HL-60/S4 (cell line): ENCODE data around the gene PRR13.
"Not testable (repeated sequence)": the region's sequence is repeated elsewhere in the genome, so short reads cannot be mapped to it uniquely, and the experiment has no call there.

Experiments
- in situ Hi-C: fragments of 300-500 bp; cut with MboI; formaldehyde crosslinking; loops from 2 replicates; pipeline ENCODE4 v1.14.3; 2022; ENCODE audit warnings: low sequenced_read_pairs

Gene PRR13

GRCh38 chr12:53431187-53431586 lies 10.3 kb upstream of the PRR13 start:
- in situ Hi-C loops, result no loop called here

GRCh38 chr12:53435326-53435725 lies 6.2 kb upstream of the PRR13 start:
- in situ Hi-C loops, result not testable (repeated sequence)

GRCh38 chr12:53439582-53439981 lies 2.0 kb upstream of the PRR13 start:
- in situ Hi-C loops, result not testable (repeated sequence)

DNA sequence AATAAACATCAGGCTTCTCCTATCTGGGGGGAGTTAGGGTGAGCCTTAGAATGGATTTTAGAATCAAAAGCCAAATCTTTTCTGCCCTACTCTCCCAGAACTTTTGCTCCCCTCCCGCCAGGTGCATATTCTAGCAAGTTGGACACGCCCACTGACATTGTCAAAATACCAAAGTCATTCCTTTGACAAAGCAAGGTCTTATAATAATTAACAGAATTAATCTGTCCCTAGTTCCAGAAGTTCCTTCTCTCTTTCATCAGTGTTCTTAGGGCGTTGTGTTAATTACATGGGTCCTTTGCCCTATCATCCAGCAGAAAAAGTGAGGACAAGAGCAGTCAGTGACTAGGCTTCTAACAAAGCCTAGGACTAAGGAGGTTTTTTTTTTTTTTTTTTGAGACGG lies 2.4 kb downstream of the PRR13 start:
- in situ Hi-C loops, result no loop called here

GRCh38 chr12:53444593-53445325 lies 3.2 kb downstream of the PRR13 start:
- in situ Hi-C loops, result not testable (repeated sequence)

GRCh38 chr12:53450936-53451335 lies 9.4 kb downstream of the PRR13 start:
- in situ Hi-C loops, result no loop called here

DNA sequence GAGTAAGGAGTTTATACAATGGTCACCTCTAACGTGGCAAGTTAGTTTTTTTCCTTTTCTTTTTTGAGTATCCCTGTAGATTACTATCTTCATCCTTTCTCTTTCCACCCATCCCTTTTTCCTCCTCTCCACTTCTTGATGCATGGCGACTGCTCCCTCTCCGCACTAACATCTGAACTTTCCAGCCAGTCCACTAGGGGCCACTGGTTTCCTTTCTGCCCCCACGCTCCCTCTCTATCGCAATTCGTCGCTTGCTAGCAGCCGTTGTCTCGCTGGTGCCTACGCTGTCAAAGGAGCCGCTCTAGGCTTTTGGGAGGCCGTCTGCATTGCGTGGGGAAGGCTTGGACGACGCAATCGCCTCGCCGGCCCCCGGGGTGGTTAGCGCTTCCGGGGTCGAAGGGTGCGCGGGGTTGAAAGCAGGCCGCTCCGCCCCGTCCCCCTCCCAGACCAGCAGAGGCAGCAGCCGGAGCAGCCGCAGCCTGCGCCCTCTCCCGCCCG lies 10.2 kb downstream of the PRR13 start, which contains the start of gene PCBP2:
Gene PCBP2 (plus strand): TSS at position 442 of the 498 bp plus-strand sequence. CDS start 2,699 bp downstream, outside the sequence.
- in situ Hi-C loops, result no loop called here

DNA sequence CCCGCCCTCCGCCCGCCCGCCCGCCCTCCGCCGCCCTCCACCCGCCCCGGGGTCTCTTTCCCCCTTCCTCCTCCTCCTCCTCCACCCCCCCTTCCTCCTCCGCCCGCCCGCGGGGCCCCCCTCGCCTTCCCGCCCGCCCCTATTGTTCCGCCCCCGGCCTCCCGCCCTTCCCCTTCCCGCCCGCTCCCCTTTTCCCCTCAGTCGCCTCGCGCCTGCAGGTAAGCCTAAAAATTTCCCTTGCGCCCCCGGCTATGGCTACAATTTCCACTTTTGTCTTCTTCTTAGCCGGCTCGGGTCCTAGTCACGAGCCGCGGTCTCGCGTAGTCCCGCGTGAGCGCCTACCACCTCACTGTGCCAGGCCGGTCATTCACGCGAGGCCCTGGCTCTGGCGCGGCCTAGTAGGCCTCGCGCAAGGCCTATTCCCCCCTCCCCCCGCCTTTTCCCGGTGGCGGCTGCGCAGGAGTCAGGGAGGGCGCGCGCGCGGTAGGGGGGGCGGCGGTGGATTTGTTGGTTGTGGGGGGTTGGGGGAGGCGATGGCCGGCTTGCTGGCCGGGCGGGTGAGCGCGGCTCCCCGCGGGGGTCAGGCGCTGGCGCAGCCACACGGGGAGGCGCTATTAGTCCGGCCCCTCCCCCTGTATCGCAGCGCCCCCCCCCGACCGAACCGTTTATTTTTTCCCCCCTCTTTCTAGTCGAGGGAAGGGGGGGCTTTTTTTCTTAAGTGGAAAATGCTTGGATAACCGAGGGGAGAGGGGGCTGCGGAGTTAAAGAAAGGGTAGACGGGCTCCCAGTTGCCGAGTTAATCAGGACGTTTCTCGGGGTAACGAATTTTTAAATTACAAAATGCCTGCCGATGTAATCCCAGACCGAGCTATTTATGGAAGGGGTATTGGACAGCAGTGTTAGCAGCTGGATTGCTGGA lies 10.9 kb downstream of the PRR13 start:
- in situ Hi-C loops, result no loop called here

GRCh38 chr12:53453953-53454640 lies 12.6 kb downstream of the PRR13 start:
- in situ Hi-C loops, result no loop called here

DNA sequence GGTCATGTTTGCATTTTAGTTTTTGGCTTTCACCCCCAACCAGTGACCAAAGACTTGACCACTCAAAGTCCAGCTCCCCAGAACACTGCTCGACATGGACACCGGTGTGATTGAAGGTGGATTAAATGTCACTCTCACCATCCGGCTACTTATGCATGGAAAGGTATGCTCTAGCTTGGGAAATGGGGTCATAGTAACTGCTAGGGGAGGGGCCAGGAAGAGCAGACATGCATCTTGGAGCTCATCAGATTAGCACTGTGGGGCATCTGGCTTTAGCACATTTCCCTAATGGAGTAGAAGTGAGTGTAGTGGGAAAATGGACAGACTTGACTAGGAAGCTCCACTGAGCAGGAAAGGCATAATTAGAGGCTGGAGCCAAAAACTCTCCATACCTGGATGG lies 13.2 kb downstream of the PRR13 start:
- in situ Hi-C loops, result no loop called here

- in situ Hi-C loops, result no loop called here
Measured at GRCh38 chr12:53456654-53457366, 15.3 kb downstream of the PRR13 start.

GRCh38 chr12:53459097-53459496 lies 17.6 kb downstream of the PRR13 start:
- in situ Hi-C loops, result no loop called here

GRCh38 chr12:53461059-53461458 lies 19.5 kb downstream of the PRR13 start:
- in situ Hi-C loops, result loop anchor here (10.0 kb wide), 1 partner anchor 436 kb away; no protein-coding TSS in a partner anchor

DNA sequence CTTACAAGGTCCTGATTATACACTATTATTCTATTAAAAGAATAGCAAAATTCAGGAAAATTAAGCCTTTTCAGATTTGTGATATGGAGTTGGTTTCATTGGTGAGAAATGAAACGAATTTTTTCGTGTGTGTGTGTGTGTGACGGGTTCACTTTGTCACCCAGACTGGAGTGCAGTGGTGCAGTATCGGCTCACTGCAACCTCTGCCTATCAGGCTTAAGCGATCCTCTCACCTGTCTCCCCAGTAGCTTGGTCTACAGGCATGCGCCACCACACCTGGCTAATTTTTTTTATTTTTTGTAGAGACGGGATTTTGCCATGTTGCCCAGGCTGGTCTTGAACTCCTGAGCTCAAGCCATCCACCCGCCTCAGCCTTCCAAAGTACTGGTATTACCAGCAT lies 20.1 kb downstream of the PRR13 start:
- in situ Hi-C loops, result loop anchor here (10.0 kb wide), 1 partner anchor 437 kb away; no protein-coding TSS in a partner anchor

GRCh38 chr12:53462935-53463334 lies 21.4 kb downstream of the PRR13 start:
- in situ Hi-C loops, result loop anchor here (10.0 kb wide), 1 partner anchor 438 kb away; no protein-coding TSS in a partner anchor

DNA sequence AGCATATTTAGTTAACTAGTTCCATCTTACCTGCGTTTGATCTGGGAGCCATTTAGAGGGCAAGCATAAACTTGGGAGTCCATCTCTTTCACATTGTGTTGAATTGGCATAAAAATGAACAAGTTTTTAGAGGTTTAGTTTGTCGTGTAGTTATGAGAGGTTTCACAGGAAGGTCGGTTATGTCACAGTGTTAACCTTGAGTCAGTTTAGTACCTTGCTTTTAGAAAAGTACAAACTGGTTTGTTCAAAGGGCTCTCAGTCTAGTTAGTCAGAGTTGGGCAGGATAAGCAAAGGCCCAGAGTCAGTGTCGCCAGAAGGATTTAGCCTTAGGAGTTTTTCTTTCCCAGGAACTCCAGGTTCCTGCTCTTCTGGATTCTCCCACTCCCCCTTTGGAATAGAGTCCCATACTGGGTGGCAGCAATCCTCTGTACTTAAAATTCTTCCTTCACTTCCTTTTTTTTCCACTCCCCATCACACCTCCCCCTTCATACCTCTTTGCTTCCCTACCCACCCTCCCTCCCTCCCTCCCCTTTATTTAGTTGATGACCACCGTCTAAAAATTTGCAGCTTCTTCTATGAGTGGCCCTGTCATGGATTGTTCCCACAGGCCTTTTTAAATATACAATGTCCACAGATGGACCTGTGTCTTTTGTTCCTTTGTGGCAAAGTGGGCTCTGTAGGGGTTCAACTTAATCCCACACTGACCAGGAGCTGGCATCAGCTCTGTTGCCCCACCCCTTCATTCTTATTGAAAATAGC lies 22.4 kb downstream of the PRR13 start:
- in situ Hi-C loops, result loop anchor here (10.0 kb wide), 1 partner anchor 439 kb away; no protein-coding TSS in a partner anchor

- in situ Hi-C loops, result loop anchor here (10.0 kb wide), 1 partner anchor 440 kb away; no protein-coding TSS in a partner anchor
Measured at GRCh38 chr12:53464685-53465418, 23.3 kb downstream of the PRR13 start.

DNA sequence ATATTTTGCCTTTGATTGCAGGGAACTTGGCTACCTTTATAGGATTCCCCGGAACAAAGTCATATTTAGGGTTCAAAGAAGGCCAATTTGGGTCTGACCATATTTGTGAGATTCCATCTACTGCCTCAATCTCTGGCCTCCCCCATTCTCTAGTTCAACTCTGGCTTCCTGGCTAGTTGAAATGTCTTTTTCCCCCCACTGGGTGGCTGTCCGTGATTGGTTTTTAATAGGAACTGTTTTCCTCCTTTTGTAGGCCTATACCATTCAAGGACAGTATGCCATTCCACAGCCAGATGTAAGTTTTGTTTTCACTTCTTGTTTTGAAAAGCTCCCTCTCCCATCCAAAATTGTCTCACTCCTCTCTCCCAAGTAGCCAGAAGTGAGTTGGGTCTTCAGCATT lies 24.1 kb downstream of the PRR13 start:
- in situ Hi-C loops, result loop anchor here (10.0 kb wide), 1 partner anchor 441 kb away; no protein-coding TSS in a partner anchor
